Nephron (organoid): Measurements from ENCODE around the gene ANP32A.

ENCODE experiments used
- H3K27ac Mint-ChIP-seq, 3 experiments: 2 replicates each; pipeline ENCODE4 v1.8.0; 2020; ENCODE audit warnings: mixed read lengths in 3 of 3, mild to moderate bottlenecking in 2 of 3, moderate library complexity in 1 of 3
- H3K27me3 Mint-ChIP-seq: 2 replicates; pipeline ENCODE4 v1.8.0; 2021; ENCODE audit warnings: low read depth, mild to moderate bottlenecking, moderate library complexity, mixed read lengths
- H3K36me3 Mint-ChIP-seq: 2 replicates; pipeline ENCODE4 v1.8.0; 2020; ENCODE audit warnings: low read depth, mixed read lengths
- H3K4me1 Mint-ChIP-seq: 2 replicates; pipeline ENCODE4 v1.8.0; 2020; ENCODE audit warnings: mixed read lengths
- H3K4me3 Mint-ChIP-seq, 3 experiments: 2 replicates each; pipeline ENCODE4 v1.8.0; 2020; ENCODE audit warnings: mild to moderate bottlenecking in 3 of 3, mixed read lengths in 3 of 3, moderate library complexity in 2 of 3
- H3K9me3 Mint-ChIP-seq: 2 replicates; pipeline ENCODE4 v1.8.0; 2020; ENCODE audit warnings: mixed read lengths
- TF ChIP-seq, protein P1 (sequence below), 3 experiments: fragments of 200-600 bp; sonication (generic); IDR thresholded peaks; one replicate each; pipeline ENCODE4 v1.5.0; 2021; ENCODE audit warnings: antibody characterized with exemption in 3 of 3; ENCODE audit not compliant: unreplicated experiment in 3 of 3

The ANP32A gene

DNA sequence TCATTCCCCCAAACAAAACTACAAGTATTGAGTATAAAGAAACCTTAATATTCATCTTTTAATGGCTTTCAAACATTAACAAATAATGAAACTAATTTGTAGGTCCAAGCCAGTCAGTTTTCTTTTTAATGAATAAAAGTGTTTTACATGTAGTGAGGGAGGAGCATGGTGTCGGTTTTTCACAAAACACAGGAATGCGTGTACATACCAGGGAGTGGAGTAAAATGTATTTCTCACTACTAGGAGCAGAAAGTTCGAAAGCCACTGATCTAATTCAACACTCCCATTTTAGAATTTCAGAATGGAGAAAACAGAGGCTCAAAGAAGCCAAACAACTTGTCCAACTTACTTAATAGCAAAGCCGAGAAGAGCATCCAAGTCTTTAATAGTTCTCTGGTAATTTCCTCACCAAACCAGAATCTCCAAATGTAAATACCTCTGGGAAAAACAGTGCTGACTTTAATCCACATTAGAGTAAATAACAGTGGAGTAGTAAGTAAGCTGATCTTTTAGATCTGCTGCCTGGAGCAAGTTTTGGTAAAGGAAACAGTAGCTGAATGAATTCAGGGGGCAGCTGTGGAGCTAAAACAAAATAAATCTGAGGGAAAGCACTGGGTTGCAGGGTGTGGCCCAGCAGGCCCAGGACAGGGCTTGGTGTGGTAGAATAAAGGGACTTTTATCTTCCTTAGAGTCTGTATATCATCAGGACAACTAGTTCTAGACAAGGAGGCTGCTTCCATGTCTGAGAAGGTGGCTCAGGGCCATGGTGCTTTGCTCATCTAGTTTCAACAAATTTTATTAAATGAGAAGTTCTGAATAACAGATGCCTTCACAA lies 7.9 kb downstream of the ANP32A start:
- H3K4me1 Mint-ChIP-seq: peaks cover 83% of the 10 kb centered on the region
- H3K27me3 Mint-ChIP-seq: no peaks in the 10 kb centered on the region
- H3K36me3 Mint-ChIP-seq: peaks cover 35% of the 10 kb centered on the region
- H3K9me3 Mint-ChIP-seq: no peaks in the 10 kb centered on the region
- TF ChIP-seq, protein P1, sequence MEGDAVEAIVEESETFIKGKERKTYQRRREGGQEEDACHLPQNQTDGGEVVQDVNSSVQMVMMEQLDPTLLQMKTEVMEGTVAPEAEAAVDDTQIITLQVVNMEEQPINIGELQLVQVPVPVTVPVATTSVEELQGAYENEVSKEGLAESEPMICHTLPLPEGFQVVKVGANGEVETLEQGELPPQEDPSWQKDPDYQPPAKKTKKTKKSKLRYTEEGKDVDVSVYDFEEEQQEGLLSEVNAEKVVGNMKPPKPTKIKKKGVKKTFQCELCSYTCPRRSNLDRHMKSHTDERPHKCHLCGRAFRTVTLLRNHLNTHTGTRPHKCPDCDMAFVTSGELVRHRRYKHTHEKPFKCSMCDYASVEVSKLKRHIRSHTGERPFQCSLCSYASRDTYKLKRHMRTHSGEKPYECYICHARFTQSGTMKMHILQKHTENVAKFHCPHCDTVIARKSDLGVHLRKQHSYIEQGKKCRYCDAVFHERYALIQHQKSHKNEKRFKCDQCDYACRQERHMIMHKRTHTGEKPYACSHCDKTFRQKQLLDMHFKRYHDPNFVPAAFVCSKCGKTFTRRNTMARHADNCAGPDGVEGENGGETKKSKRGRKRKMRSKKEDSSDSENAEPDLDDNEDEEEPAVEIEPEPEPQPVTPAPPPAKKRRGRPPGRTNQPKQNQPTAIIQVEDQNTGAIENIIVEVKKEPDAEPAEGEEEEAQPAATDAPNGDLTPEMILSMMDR (IDR thresholded peaks at IDR 0.05; ENCODE audit: unreplicated experiment in 3 of 3): no peak
- H3K27ac Mint-ChIP-seq: peak overlapping the region; percentile 83 to 91 (median 87)
- peak overlapping the region; percentile 48 to 76 (median 65) for H3K4me3 Mint-ChIP-seq

DNA sequence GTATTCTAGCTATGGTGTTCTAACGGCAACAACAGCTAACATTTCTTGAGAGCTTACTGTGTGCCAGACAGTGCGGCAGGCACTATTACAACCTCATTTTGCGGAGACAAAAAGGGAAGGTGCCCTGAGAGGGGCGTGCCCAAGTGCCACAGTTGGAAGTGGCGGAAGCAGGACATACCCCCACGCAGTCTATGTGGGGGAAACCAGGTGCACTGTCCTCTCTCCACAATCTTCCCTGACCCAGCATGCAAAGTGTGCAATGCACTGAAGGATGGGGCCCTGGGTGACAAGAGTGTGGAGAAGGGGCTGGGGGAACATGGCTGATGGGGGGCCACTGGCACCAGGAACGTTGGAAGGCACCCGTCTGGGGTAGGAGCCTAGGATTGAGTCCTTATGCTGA lies 8.6 kb downstream of the ANP32A start:
- H3K4me3 Mint-ChIP-seq: no peak overlapping the region
- TF ChIP-seq, protein P1 (IDR thresholded peaks at IDR 0.05; ENCODE audit: unreplicated experiment in 3 of 3): no peak
- H3K27me3 Mint-ChIP-seq: no peaks in the 10 kb centered on the region
- peaks cover 87% of the 10 kb centered on the region for H3K4me1 Mint-ChIP-seq
- peak overlapping the region; percentile 83 to 91 (median 87) for H3K27ac Mint-ChIP-seq
- H3K36me3 Mint-ChIP-seq: peaks cover 36% of the 10 kb centered on the region
- no peaks in the 10 kb centered on the region for H3K9me3 Mint-ChIP-seq

- H3K4me1 Mint-ChIP-seq: peaks cover 79% of the 10 kb centered on the region
- TF ChIP-seq, protein P1 (IDR thresholded peaks at IDR 0.05; ENCODE audit: unreplicated experiment in 3 of 3): no peak
- H3K36me3 Mint-ChIP-seq: peaks cover 32% of the 10 kb centered on the region
- no peaks in the 10 kb centered on the region for H3K9me3 Mint-ChIP-seq
- no peaks in the 10 kb centered on the region for H3K27me3 Mint-ChIP-seq
- no peak overlapping the region for H3K27ac Mint-ChIP-seq
- H3K4me3 Mint-ChIP-seq: no peak overlapping the region
Measured at GRCh38 chr15:68809517-68809916, 11.2 kb downstream of the ANP32A start.

GRCh38 chr15:68808770-68809169 lies 11.9 kb downstream of the ANP32A start:
- Mint-ChIP-seq H3K36me3 (peaks cover 32% of the 10 kb centered on the region), H3K27ac (peak overlapping the region; percentile 21 to 62 (median 52)), H3K4me1 (peaks cover 76% of the 10 kb centered on the region), H3K9me3 (no peaks in the 10 kb centered on the region), H3K4me3 (no peak overlapping the region), H3K27me3 (no peaks in the 10 kb centered on the region)
- TF ChIP-seq, protein P1 (IDR thresholded peaks at IDR 0.05; ENCODE audit: unreplicated experiment in 3 of 3): no peak

- Mint-ChIP-seq H3K4me1 (peaks cover 69% of the 10 kb centered on the region), H3K27me3 (no peaks in the 10 kb centered on the region), H3K4me3 (no peak overlapping the region), H3K36me3 (peaks cover 29% of the 10 kb centered on the region), H3K9me3 (no peaks in the 10 kb centered on the region), H3K27ac (peak overlapping the region; percentile 21 to 62 (median 40))
- TF ChIP-seq, protein P1 (IDR thresholded peaks at IDR 0.05; ENCODE audit: unreplicated experiment in 3 of 3): no peak
Measured at GRCh38 chr15:68808091-68808490, 12.6 kb downstream of the ANP32A start.

DNA sequence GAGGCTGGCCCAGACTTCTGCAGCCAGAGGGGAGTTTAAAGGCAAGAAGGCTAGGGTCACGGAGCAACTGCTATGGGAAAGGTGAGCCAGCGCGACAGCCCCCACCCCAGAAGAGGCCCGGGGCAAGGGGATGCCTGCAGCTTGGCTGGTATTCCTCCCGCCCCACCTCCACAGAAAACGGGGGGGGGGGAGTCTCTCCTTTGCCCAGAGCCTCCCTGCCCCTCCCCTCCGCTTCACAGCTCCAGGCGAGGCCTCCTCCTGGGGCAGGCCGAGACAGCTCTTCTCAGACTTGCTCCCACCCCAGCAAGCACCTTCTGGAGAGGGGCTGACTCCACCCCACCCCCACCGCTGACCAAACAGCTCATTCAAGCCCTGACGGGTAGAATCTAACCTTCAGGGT lies 13.4 kb downstream of the ANP32A start:
- H3K36me3 Mint-ChIP-seq: peaks cover 25% of the 10 kb centered on the region
- H3K9me3 Mint-ChIP-seq: no peaks in the 10 kb centered on the region
- H3K4me3 Mint-ChIP-seq: no peak overlapping the region
- peaks cover 62% of the 10 kb centered on the region for H3K4me1 Mint-ChIP-seq
- no peaks in the 10 kb centered on the region for H3K27me3 Mint-ChIP-seq
- TF ChIP-seq, protein P1 (IDR thresholded peaks at IDR 0.05; ENCODE audit: unreplicated experiment in 3 of 3): no peak
- H3K27ac Mint-ChIP-seq: peak overlapping the region; percentile 7 to 66 (median 47)
